NCI-H1092 (cell line): Measurements from ENCODE around the gene ADAR.
A peak's percentile ranks its signal among the peaks of the same experiment; 100 is the strongest.
"Not testable (repeated sequence)": the region's sequence is repeated elsewhere in the genome, so short reads cannot be mapped to it uniquely, and the experiment has no call there.

Source experiments
- DNase-seq: peaks from one replicate; lab custom pipeline; 2025; lab: John Stamatoyannopoulos, UW

ADAR gene

DNA sequence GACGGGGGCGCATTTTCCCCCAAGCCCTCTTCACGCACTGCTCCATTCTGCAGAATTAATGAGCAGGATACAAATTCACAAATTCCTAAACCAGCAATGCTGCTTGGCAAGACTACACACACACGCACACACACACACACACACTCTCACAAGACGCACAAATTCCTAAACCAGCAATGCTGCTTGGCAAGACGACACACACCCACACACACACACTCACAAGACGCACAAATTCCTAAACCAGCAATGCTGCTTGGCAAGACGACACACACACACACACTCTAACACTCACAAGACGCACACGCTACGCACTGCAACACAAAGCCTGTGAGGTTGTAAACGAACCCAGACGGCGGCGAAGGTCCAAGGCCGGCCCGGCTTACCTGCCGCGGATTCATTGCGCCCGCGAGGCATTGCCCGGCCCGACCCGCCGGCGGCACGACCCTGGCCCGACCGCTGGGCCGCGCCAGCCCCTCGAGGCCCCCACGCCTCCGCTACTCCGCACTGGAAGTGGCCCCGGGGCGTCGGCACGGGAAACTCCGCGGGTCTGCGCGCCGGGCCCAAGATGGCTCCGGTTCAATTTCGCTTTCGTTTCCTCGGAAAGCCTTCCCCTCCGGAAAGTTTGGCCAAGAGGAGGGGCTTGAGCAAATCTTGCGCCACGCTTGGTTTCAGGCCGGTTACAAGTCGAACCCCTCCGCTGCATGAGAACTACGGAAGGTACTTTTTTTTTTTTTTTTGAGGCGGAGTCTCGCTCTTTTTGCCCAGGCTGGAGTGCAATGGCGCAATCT lies at the start of gene ADAR:
Gene ADAR (minus strand): TSS at position 578 of the 788 bp plus-strand sequence. CDS start 180 bp downstream, at position 398.
- DNase-seq, result peak; percentile 66

GRCh38 chr1:154657556-154657955 lies 49.6 kb upstream of the ADAR start:
- no peak for DNase-seq

GRCh38 chr1:154652893-154653292 lies 44.9 kb upstream of the ADAR start:
- DNase-seq, result no peak

DNA sequence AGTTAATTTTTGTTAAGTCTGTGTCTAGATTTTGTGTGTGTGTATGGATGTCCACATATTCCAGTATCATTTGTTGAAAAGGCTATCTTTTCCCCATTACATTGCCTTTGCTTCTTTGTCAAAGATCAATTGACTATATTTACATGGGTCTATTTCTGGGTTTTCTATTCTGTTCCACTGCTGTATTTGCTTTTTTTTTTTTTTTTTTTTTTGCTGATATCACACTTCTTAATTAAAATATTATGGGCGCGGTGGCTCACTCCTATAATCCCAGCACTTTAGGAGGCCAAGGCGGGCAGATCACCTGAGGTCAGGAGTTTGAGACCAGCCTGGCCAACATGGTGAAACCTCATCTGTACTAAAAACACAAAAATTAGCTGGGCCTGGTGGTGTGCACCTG lies 36.7 kb upstream of the ADAR start:
- DNase-seq, result not testable (repeated sequence)

GRCh38 chr1:154641534-154641933 lies 33.5 kb upstream of the ADAR start:
- no peak for DNase-seq

DNA sequence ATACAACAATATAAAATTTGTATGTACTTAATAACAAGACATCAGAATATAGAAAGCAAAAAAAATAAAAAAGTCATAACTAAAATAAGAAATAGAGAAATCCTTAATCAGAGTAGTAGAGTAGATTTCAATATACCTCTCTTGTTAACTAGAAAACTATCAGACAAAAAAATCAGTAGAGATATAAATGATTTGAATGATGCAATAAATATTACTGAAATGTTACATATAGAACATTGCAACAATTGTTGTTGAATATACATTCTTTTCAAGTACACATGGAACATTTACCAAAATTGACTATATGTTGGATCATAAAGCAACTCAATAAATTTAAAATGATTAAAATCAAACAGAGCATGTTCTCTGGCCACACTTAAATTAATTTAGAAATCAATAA lies 31.9 kb upstream of the ADAR start:
- no peak for DNase-seq

- DNase-seq, result no peak
Measured at GRCh38 chr1:154635171-154635570, 27.2 kb upstream of the ADAR start.

- DNase-seq, result no peak
Measured at GRCh38 chr1:154629675-154630073, 21.7 kb upstream of the ADAR start.

DNA sequence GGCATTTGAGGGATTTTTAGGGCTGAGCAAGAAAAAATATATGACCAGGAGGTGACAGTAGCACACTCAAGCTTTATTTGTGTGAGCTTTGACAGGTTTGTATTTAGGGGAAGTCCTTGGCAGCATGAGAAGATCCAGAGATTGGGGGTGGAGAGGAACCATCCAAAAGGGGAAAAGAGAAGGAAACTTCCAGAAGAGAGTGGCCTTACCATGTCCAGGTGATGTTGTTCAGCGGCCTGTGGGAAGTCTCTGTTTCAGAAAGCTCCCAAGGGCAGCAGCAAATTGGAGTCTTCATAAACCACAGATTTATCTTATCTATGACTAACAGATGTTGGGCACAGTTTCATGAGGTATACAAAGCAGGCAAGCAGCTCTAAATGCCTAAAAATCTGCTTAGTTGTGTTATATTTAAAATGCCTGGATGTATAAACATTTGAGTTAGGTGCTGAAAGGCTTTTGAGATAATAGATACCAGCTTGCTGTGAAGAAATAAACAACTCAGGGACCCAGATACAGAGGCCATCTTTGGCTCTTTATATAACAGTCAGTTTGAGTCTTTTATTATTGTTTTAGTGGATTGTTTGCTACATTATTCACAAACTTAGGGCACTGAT lies 21.2 kb upstream of the ADAR start:
- DNase-seq, result no peak

- DNase-seq, result no peak
Measured at GRCh38 chr1:154628121-154628405, 20.1 kb upstream of the ADAR start.

- peak; percentile 92 for DNase-seq
Measured at GRCh38 chr1:154627257-154628120, 19.5 kb upstream of the ADAR start.

DNA sequence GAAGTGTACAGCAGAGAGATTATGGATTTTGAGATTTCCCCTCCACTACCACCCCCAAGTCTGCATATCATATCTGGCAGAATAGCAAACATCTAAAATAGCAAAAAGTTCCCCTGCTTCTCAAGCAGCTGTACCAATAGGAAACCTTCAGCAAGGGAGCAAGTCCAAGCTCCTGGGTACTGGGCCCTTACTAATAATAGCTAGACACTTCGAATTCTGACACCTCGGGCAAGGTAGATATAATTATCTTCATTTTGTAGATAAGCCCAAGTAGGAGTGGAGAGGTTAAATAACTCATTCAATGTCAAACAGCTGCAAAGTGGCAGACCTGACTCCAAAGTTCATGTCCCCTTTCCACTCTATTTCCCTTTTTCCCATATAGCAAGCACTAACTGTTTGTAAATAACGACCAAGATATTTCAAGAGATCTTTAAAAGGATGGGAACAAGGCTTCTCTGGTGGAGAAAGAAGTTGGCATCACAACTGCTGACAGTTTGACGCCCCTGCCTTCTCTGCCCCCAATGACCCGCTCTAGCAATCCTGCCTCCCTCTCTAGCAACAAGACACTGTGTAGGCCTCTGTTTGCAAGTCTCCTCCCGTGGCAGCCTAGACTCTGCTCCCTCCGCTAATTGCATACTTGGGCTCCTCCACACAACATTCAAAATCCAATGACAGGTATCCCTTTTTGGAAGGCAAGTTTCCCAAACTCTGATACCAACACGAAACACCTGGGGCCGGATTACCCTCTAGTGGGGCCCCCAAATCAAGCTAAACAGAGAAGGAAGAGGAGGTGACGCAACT lies 18.7 kb upstream of the ADAR start:
- no peak for DNase-seq

DNA sequence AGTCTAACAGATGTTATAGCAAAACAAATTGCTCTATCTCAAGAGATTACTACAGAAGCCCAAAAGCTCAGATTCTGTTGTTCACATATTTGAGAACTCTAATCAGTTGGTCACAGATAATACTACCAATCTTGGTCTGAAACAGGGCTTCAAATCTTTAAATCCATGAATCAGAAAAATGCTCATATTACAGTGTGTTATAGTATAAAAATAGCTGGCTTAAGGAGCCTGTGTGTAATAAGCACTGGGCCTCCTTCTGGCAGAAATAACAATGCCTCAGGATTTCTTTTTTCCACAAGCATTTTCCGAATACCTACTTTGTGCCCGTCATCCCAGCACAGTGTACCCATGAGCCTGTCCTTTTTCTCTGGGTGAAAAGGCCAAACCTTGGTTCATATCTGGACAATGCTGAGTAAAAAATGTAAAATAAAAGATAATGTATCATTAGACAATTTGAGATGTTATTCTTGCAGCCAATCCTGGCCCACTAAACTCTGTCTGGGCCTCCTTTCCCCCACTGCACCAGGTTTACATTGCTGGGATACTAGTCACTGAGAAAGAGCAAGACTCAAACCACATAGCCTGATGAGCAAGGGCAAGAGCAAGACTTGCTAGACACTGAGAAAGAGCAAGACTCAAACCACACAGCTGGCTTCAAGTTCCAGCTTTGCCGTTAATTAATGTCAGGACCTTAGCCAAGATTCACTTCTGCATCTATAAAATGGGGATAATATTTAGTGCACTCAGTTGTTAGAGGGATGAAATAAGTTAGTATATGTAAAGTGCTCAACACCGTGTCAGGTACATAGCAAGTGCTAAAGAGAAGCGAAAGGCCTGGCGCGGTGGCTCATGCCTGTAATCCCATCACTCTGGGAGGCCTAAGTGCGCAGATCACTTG lies 17.0 kb upstream of the ADAR start:
- no peak for DNase-seq

GRCh38 chr1:154623358-154623757 lies 15.4 kb upstream of the ADAR start:
- DNase-seq, result no peak

DNA sequence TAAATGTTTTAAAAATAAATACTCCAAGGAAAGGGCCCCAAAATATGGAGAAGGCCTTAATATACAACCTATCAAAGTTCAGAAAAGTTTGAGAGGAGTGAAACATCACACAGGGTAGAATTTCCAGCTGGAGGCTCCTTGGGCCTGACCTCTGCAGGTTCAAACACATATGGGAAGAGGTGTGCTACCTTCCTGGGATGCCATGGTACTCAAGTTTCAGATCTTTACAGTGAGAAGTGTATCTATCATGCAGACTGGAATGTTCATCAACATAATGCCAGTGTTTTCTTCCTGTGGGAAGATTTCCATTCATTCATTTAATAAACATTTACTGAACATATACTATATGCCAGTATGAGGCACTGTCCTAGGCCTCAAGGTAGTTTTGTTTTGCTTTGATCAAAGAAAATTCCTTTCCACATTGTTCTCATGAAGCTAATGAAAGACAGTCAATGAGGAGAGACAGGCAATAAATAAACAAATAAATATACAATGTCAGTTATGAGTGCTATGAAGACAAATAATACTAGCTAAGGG lies 14.6 kb upstream of the ADAR start:
- DNase-seq, result no peak

DNA sequence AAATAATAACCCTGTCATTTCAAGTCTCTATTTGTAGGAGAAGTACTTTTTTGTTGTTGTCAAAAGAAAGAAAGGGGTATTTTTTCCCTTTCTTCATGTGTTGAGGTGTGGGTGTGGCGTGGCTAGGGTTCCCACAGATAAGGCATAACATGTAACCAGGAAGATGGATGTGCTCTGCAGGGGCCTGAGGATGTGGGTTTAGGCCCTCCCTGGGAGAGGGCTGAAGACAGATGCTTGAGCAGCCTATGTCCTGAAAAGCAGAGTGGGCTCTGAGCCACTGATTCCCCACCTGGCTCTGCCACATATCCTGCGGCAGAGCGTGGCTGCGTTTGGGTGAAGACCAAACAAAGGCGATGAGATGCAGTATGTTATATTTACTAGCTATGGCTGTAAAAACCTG lies 13.9 kb upstream of the ADAR start:
- no peak for DNase-seq

DNA sequence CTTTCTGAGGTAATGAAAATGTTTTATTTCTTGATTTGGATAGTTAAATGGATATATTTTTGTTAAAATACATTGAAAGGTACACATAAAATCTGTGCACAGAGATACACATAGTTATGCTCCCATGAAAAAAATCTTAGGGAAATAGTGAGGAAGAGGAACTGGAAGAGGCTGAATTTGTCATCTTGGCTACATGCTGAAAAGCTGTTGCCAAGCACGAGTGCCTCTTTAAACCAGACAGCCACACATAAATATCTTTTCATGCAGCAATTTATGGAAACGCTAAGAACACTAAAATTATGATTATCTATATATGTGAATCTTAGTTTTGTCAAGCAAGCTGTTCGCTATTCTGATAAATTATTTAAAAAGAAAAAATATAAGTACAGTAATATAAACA lies 12.8 kb upstream of the ADAR start:
- no peak for DNase-seq

GRCh38 chr1:154619181-154619948 lies 11.4 kb upstream of the ADAR start:
- DNase-seq, result no peak

- no peak for DNase-seq
Measured at GRCh38 chr1:154616659-154617345, 8.8 kb upstream of the ADAR start.
